ENCODE results near the gene PTGDS.

The PTGDS gene

GRCh38 chr9:137022662-137023008, 45.3 kb downstream of the PTGDS start:
- DNase-seq (ENCODE audit: low read depth in 2 of 2): no peak

- no peak for DNase-seq (ENCODE audit: low read depth in 2 of 2)
Measured at GRCh38 chr9:137023157-137023556, 45.9 kb downstream of the PTGDS start.

GRCh38 chr9:137023583-137023991, 46.3 kb downstream of the PTGDS start:
- no peak for DNase-seq (ENCODE audit: low read depth in 2 of 2)

GRCh38 chr9:137025517-137025966, 48.2 kb downstream of the PTGDS start:
- no peak for DNase-seq (ENCODE audit: low read depth in 2 of 2)

- no peak for DNase-seq (ENCODE audit: low read depth in 2 of 2)
Measured at GRCh38 chr9:137026384-137026783, 49.1 kb downstream of the PTGDS start.

GRCh38 chr9:137026828-137027227, 49.5 kb downstream of the PTGDS start:
- no peak for DNase-seq (ENCODE audit: low read depth in 2 of 2)

GRCh38 chr9:137027369-137028262, 50.3 kb downstream of the PTGDS start, which contains the start of gene ABCA2:
TSS of gene ABCA2 (minus strand) at chr9:137028237. CDS start at chr9:137028140, 97 bp downstream.
- no peak for DNase-seq (ENCODE audit: low read depth in 2 of 2)

GRCh38 chr9:137028263-137029057, 51.2 kb downstream of the PTGDS start:
- DNase-seq (ENCODE audit: low read depth in 2 of 2): no peak

GRCh38 chr9:137029058-137029936, 52.0 kb downstream of the PTGDS start:
- DNase-seq (ENCODE audit: low read depth in 2 of 2): no peak

GRCh38 chr9:137030006-137030405, 52.7 kb downstream of the PTGDS start:
- DNase-seq (ENCODE audit: low read depth in 2 of 2): no peak

- DNase-seq (ENCODE audit: low read depth in 2 of 2): no peak
Measured at GRCh38 chr9:137030538-137031527, 53.5 kb downstream of the PTGDS start.

Data from fibroblast of skin of left biceps (primary cell).